ENCODE results near the gene COA8. TPM values are rescaled to one million over a fixed set of nuclear protein-coding genes. Genes with fewer than 3 reads are reported as not detected.

Gene COA8
- total and polyA plus RNA-seq, 3 donors from 2014 or later, result 28.9 to 152 (median 68.7) TPM

GRCh38 chr14:103611215-103611614 is 48.5 kb downstream of the COA8 start:
- Histone ChIP-seq H3K4me1 (no peaks in the 10 kb centered on the region), H3K27me3 (no peaks in the 10 kb centered on the region), H3K4me3 (no peak overlapping the region), H3K9me3 (no peaks in the 10 kb centered on the region), H3K27ac (no peak overlapping the region), H3K36me3 (ENCODE audit: low read depth, missing control alignments) (no peaks in the 10 kb centered on the region)
- intact Hi-C loops (cut with DNase I; ENCODE audit: low total_unique reads), result no loop called here
- TF ChIP-seq POLR2A (IDR thresholded peaks at IDR 0.05), result no peak
- no peak for TF ChIP-seq CTCF (IDR thresholded peaks at IDR 0.05)
- WGBS, 2 donors, result 100% methylated on average over 2 of the region's 2 CpGs
- no peak for DNase-seq

- no peaks in the 10 kb centered on the region for H3K4me1 ChIP-seq
- TF ChIP-seq POLR2A (IDR thresholded peaks at IDR 0.05) (no peak), CTCF (IDR thresholded peaks at IDR 0.05) (no peak)
- no peaks in the 10 kb centered on the region for H3K9me3 ChIP-seq
- no peak overlapping the region for H3K27ac ChIP-seq
- H3K4me3 ChIP-seq, result no peak overlapping the region
- WGBS, 2 donors, result 93 to 95% methylated on average over 4 of the region's 4 CpGs
- no peaks in the 10 kb centered on the region for H3K27me3 ChIP-seq
- no peaks in the 10 kb centered on the region for H3K36me3 ChIP-seq (ENCODE audit: low read depth, missing control alignments)
- intact Hi-C loops (cut with DNase I; ENCODE audit: low total_unique reads), result no loop called here
- no peak for DNase-seq
These were observed 50.8 kb downstream of the COA8 start for GRCh38 chr14:103613517-103613916.

GRCh38 chr14:103616635-103617300 is 54.0 kb downstream of the COA8 start:
- no peaks in the 10 kb centered on the region for H3K4me1 ChIP-seq
- no peak overlapping the region for H3K4me3 ChIP-seq
- no peak overlapping the region for H3K27ac ChIP-seq
- 83 to 86% methylated on average over 17 of the region's 17 CpGs for WGBS, 2 donors
- H3K27me3 ChIP-seq, result no peaks in the 10 kb centered on the region
- intact Hi-C loops (cut with DNase I; ENCODE audit: low total_unique reads), result no loop called here
- no peaks in the 10 kb centered on the region for H3K9me3 ChIP-seq
- TF ChIP-seq POLR2A (IDR thresholded peaks at IDR 0.05) (no peak), CTCF (IDR thresholded peaks at IDR 0.05) (no peak)
- DNase-seq, result no peak
- H3K36me3 ChIP-seq (ENCODE audit: low read depth, missing control alignments), result no peaks in the 10 kb centered on the region

- Histone ChIP-seq H3K27ac (no peak overlapping the region), H3K36me3 (ENCODE audit: low read depth, missing control alignments) (no peaks in the 10 kb centered on the region), H3K4me1 (no peaks in the 10 kb centered on the region), H3K9me3 (no peaks in the 10 kb centered on the region), H3K27me3 (no peaks in the 10 kb centered on the region), H3K4me3 (no peak overlapping the region)
- TF ChIP-seq POLR2A (IDR thresholded peaks at IDR 0.05) (no peak), CTCF (IDR thresholded peaks at IDR 0.05) (no peak)
- 83 to 85% methylated on average over 5 of the region's 5 CpGs for WGBS, 2 donors
- intact Hi-C loops (cut with DNase I; ENCODE audit: low total_unique reads), result no loop called here
- DNase-seq, result no peak
These were observed 56.3 kb downstream of the COA8 start for GRCh38 chr14:103619057-103619456.

GRCh38 chr14:103621860-103622259 is 59.1 kb downstream of the COA8 start:
- Histone ChIP-seq H3K27ac (no peak overlapping the region), H3K4me3 (no peak overlapping the region), H3K4me1 (peaks cover 2% of the 10 kb centered on the region), H3K9me3 (no peaks in the 10 kb centered on the region), H3K36me3 (ENCODE audit: low read depth, missing control alignments) (no peaks in the 10 kb centered on the region), H3K27me3 (no peaks in the 10 kb centered on the region)
- intact Hi-C loops (cut with DNase I; ENCODE audit: low total_unique reads), result no loop called here
- TF ChIP-seq CTCF (IDR thresholded peaks at IDR 0.05), result no peak
- no peak for TF ChIP-seq POLR2A (IDR thresholded peaks at IDR 0.05)
- WGBS, 2 donors, result 87 to 96% methylated on average over 5 of the region's 5 CpGs
- DNase-seq, result no peak

All from testis (tissue), 3 donors.